ENCODE results near the gene CCR7. TPM values are rescaled to one million over a fixed set of nuclear protein-coding genes. Genes with fewer than 3 reads are reported as not detected.

CCR7 gene
- total and polyA plus RNA-seq, 2 of the 13 experiments (the other 11 are each of a cell fraction or from before 2014, with no cell fraction given), result 0.04 to 0.53 TPM

GRCh38 chr17:40568074-40568836, 3.0 kb upstream of the CCR7 start:
- intact Hi-C loops (cut with micrococcal nuclease; ENCODE audit: unreplicated experiment), result no loop called here
- H3K4me3 ChIP-seq (replicated peaks in 1 of 3; ENCODE audit: insufficient read depth in 1 of 3, low read depth in 2 of 3, low read length in 3 of 3), result no peak overlapping the region
- H3K4me2 ChIP-seq (ENCODE audit: low read depth, low read length), result no peak overlapping the region
- ATAC-seq (no peak), FAIRE-seq (no peak), DNase-seq (ENCODE audit: low spot score) (no peak)
- BruUV-seq (replicated peaks), result no TSS peak
- H3K27me3 ChIP-seq (ENCODE audit: control insufficient read depth in 1 of 2, insufficient read depth in 2 of 2, low read length in 2 of 2), result peaks cover 2 to 46% of the 10 kb centered on the region in 2 experiments; a peak in 4 of 5 replicates
- H3K79me2 ChIP-seq (ENCODE audit: insufficient read depth, low read length), result no peaks in the 10 kb centered on the region
- WGBS (ENCODE audit: low lambda C conversion rate), result 4% methylated on average over 5 of the region's 7 CpGs
- no peaks in the 10 kb centered on the region for H3K36me3 ChIP-seq (replicated peaks in 1 of 2; ENCODE audit: control insufficient read depth in 1 of 2, insufficient read depth in 2 of 2, low read length in 2 of 2)
- ChIA-PET CTCF (ENCODE audit: low intra/inter-chr PET ratio, low total read pairs) (no interaction called here), POLR2A (no interaction called here)
- H3K9ac ChIP-seq (ENCODE audit: insufficient read depth, low read depth, low read length), result no peak overlapping the region
- no peak overlapping the region for H3K27ac ChIP-seq (ENCODE audit: extremely low read length, insufficient read depth, low read length)
- in situ Hi-C loops (cut with HindIII; ENCODE audit: extremely low pct_ligation_motif_present, low pct_unique_long_range_greater_than_20kb), result no loop called here
- H3K9me3 ChIP-seq (ENCODE audit: low read length), result peaks cover 8% of the 10 kb centered on the region
- H4K20me1 ChIP-seq (ENCODE audit: insufficient read depth, low read length), result no peaks in the 10 kb centered on the region
- H2AFZ ChIP-seq (ENCODE audit: low read length), result no peak overlapping the region
- H3K4me1 ChIP-seq (ENCODE audit: insufficient read depth, low read length), result no peaks in the 10 kb centered on the region
- TF ChIP-seq SIN3A (IDR thresholded peaks at IDR 0.05; ENCODE audit: borderline replicate concordance, low read depth, low read length), result no peak
- TF ChIP-seq CBFB (CRISPR knock-in tag; IDR thresholded peaks at IDR 0.05), result no peak
- TF ChIP-seq PHB2 (IDR thresholded peaks at IDR 0.05; ENCODE audit: partially characterized antibody), result no peak
- TF ChIP-seq, protein P1, sequence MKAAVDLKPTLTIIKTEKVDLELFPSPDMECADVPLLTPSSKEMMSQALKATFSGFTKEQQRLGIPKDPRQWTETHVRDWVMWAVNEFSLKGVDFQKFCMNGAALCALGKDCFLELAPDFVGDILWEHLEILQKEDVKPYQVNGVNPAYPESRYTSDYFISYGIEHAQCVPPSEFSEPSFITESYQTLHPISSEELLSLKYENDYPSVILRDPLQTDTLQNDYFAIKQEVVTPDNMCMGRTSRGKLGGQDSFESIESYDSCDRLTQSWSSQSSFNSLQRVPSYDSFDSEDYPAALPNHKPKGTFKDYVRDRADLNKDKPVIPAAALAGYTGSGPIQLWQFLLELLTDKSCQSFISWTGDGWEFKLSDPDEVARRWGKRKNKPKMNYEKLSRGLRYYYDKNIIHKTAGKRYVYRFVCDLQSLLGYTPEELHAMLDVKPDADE (CRISPR knock-in tag; IDR thresholded peaks at IDR 0.05), result no peak
- TF ChIP-seq SMYD3 (CRISPR knock-in tag; IDR thresholded peaks at IDR 0.05), result no peak
- no peak for TF ChIP-seq ZFP90 (CRISPR knock-in tag; IDR thresholded peaks at IDR 0.05; ENCODE audit: borderline replicate concordance)
- TF ChIP-seq, protein P2, sequence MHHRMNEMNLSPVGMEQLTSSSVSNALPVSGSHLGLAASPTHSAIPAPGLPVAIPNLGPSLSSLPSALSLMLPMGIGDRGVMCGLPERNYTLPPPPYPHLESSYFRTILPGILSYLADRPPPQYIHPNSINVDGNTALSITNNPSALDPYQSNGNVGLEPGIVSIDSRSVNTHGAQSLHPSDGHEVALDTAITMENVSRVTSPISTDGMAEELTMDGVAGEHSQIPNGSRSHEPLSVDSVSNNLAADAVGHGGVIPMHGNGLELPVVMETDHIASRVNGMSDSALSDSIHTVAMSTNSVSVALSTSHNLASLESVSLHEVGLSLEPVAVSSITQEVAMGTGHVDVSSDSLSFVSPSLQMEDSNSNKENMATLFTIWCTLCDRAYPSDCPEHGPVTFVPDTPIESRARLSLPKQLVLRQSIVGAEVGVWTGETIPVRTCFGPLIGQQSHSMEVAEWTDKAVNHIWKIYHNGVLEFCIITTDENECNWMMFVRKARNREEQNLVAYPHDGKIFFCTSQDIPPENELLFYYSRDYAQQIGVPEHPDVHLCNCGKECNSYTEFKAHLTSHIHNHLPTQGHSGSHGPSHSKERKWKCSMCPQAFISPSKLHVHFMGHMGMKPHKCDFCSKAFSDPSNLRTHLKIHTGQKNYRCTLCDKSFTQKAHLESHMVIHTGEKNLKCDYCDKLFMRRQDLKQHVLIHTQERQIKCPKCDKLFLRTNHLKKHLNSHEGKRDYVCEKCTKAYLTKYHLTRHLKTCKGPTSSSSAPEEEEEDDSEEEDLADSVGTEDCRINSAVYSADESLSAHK (CRISPR knock-in tag; IDR thresholded peaks at IDR 0.05; ENCODE audit: borderline replicate concordance), result no peak
- TF ChIP-seq ZXDC (CRISPR knock-in tag; IDR thresholded peaks at IDR 0.05), result no peak
- TF ChIP-seq ZNF33A (CRISPR knock-in tag; IDR thresholded peaks at IDR 0.05; ENCODE audit: borderline replicate concordance), result no peak
- no peak for TF ChIP-seq HOXA9 (CRISPR knock-in tag; IDR thresholded peaks at IDR 0.05; ENCODE audit: borderline replicate concordance)
- no peak for TF ChIP-seq MIER3 (CRISPR knock-in tag; IDR thresholded peaks at IDR 0.05; ENCODE audit: borderline replicate concordance)
- TF ChIP-seq, protein P3, sequence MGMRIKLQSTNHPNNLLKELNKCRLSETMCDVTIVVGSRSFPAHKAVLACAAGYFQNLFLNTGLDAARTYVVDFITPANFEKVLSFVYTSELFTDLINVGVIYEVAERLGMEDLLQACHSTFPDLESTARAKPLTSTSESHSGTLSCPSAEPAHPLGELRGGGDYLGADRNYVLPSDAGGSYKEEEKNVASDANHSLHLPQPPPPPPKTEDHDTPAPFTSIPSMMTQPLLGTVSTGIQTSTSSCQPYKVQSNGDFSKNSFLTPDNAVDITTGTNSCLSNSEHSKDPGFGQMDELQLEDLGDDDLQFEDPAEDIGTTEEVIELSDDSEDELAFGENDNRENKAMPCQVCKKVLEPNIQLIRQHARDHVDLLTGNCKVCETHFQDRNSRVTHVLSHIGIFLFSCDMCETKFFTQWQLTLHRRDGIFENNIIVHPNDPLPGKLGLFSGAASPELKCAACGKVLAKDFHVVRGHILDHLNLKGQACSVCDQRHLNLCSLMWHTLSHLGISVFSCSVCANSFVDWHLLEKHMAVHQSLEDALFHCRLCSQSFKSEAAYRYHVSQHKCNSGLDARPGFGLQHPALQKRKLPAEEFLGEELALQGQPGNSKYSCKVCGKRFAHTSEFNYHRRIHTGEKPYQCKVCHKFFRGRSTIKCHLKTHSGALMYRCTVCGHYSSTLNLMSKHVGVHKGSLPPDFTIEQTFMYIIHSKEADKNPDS (CRISPR knock-in tag; IDR thresholded peaks at IDR 0.05), result no peak
- TF ChIP-seq GABPA (IDR thresholded peaks at IDR 0.05; ENCODE audit: low read depth, low read length), result no peak
- TF ChIP-seq GABPA (CRISPR knock-in tag; IDR thresholded peaks at IDR 0.05; ENCODE audit: low read depth), result no peak
